GM21723 (cell line): ENCODE measurements around the gene CYB561D2.

Experiments used
- ATAC-seq: cut with Tn5 transposase; IDR thresholded peaks from one replicate; pipeline ENCODE4 v1.9.1; 2021; ENCODE audit warnings: mild to moderate bottlenecking, moderate library complexity; ENCODE audit not compliant: unreplicated experiment

CYB561D2 gene

DNA sequence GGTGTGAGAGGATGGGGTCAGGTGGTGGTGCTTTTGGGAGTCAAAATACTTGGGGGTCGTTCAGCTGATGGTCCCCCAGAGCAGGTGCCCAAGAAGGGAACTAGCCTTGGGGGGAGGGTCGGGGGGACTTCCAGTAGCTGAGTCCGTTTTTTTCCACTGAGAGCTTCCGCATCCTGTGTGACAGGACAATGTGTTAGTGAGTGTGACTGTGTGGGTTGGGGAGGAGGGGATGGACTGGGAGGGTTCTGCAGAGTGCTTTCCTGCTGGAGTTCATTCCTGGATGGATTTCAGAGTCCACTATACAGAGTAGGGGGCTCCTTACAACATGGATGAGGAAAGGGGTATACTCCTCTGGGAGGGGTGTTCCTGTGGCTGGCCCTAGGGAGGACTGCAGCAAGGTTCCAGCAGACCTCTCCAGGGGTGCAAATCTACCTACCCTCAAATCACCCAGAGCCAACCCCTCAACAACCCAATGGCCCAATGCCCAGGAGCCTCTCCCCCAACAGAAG is 27.5 kb upstream of the CYB561D2 start:
- ATAC-seq = no peak

DNA sequence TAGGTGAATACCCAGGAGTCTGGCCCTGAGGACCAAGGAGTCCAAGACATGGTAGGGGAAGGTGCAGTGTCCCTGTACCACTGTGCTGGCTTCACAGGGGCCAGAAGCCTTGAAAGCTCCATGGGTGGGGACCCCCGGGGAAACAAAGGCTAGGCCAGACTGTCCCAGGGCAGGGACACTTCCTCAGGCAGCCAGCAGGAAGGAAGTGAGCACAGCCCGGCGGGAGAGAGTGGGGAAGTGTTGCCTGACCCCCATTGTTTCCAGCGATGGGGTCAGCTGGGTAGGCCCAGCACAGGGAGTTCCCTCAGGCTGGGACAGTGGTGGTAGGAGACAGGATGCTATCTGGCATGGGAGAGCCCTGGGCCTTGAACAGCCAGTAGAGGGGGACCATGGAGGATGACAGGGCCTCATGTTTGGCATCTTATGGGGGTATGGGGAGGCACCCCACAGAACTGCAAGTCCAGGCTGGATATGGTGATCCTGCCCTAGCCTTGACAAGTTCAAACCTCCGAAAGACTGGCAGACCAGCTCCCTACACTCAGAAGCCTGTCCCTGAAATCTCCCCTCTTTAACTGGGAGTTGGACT is 27.0 kb upstream of the CYB561D2 start:
- no peak for ATAC-seq

- ATAC-seq = no peak
Measured at GRCh38 chr3:50324351-50325112, 26.1 kb upstream of the CYB561D2 start.

DNA sequence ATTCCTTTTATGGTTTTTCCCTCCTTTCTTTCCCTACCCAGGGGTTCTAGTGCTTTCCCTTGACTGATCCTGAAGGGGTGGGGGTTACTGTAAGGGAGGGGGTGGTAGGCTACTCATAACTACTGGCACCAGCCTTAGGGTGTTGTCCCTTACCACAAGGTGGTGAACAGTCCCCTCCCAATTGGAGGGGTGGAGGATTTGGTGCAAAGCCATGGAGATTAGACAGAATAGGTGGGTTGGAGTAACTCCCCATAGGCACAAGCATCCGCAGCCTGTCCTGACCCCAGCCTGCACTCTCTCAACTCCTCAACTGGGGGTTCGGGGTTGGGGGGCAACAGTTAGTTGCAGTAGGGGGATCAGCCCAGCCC is 25.6 kb upstream of the CYB561D2 start:
- no peak for ATAC-seq

DNA sequence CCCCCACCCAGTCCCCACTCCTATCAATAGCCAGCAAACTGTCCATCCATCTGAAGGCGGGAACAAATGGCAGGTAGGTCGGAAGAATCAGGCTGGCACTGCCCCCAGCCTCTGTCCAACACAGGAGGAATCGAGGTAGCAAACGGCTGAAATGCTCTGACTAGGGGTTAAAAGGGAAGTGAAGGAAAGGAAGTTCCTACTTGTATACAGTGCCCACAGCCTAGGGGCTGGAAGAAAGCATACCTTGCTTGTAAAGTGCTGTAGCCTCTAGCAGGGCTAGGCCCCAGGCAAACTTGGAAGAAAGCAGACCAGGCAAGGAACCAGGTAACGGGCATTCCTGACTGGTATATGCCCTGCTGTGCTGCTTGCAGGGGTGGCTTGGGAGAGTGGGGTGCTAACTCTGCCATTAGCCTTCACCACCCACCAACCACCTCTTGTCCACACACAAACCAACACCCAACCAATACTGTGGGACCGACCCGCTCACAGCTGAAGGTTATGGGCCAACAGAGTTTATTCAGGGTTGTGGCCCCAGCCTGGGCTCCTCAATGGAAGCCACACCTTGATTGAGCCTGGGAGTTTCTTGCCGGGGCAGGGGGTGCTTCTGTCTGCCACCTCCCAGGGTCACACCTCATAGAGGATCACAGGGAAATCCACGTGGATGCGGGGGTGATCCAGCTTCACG is 25.0 kb upstream of the CYB561D2 start:
- ATAC-seq = no peak

- ATAC-seq = no peak
Measured at GRCh38 chr3:50326182-50326541, 24.5 kb upstream of the CYB561D2 start.

GRCh38 chr3:50327129-50327528 is 23.5 kb upstream of the CYB561D2 start:
- no peak for ATAC-seq

DNA sequence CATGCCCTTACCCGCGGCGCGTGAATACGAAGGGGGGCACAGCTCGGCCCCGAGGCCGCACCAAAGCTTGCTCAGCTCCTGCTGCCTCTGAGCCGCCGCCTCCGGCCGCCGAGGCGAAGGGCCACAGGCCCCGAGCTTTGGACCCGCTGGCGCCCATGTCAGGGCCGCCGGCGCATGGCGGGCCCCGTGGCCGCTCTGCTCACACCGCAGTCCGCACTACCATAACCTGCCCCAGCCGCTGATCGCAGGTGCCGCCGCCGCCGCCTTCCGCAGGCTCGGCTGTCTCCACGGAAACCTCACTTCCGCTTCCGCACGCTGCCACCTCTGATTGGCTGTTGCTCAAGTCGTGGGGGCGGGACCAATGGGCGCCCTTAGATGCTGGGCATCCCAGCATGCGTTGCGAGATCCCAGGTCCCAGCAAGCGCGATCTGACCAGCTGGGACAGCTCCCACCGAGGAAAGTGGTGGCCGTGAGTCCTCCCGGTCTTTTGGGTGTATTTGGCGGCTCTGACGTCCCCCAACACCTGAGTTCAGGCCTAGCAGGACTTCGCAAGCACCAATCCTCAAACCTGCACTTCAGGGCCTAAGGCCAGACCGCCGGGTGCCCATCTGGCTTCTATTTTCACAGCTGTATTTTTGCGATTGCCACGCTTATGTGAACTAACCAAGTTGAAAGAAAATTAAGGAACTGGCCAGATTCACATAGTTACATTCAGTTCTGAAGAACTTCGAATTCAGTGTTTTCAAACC is 22.5 kb upstream of the CYB561D2 start, which contains the start of gene TUSC2:
TSS of gene TUSC2 (minus strand) at position 281 of the 749 bp plus-strand sequence. CDS start at position 157, 124 bp downstream.
- peak; percentile 85 for ATAC-seq

- no peak for ATAC-seq
Measured at GRCh38 chr3:50330330-50330729, 20.3 kb upstream of the CYB561D2 start.

- no peak for ATAC-seq
Measured at GRCh38 chr3:50331364-50331907, 19.2 kb upstream of the CYB561D2 start.

DNA sequence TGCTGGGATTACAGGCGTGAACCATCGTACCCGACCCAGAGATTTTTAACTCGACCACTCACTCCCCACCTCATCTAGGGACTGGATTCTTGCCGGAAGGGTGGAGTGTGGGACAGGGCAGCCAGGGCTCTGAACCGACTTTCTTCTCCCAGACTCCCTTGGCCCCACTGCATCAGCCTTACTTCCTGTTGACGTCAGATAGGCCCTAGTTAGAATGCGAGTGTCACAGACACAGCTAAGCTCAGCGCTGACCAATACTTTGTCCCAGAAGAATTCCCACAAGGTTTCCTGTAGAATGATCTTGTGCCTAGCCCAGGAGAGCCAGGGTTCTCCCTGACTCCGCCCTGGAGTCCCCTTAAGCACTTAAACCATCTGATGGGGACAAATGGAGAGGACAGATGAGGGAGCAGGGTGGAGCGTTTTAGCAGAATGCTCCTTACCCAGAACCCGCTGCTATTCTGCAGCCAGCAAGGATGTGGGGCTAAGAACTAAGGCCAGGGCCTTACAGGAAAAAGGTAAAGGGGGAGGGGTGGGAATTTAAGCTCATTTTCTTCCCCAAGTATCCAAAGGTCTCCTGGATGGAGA is 16.8 kb upstream of the CYB561D2 start:
- ATAC-seq = no peak

DNA sequence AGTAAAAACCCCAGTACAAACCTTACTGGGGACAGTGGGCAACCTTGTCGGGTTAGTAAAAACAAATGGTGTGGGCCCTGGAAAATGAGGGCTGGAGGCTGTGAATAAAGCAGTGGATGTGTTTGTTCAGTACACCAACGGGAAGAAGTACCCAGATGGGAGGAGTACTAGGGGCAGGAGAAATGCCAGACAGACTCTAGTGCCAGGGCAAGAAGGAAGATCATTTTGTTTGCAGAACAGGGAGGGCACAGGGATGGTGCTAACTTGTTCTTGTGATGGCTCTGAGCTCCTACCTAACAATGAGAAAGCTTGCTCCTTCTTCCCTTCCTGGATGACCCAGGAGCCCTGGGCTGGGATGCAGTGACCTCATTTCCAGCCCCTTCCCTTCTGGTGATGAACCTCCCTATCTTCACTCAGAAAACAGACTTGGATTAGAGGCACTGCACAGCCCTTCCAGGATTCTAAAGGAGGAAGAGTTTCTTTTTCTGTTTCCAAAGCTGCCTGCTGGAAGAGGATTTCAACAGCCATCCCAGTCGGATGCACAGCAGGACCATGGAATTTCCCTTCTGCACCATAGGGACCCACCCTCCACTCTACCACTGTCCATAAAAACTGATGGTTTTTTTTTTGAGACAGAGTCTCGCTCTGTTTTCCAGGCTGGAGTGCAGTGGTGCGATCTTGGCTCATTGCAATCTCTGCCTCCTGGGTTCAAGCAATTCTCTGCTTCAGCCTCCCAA is 16.2 kb upstream of the CYB561D2 start:
- no peak for ATAC-seq

DNA sequence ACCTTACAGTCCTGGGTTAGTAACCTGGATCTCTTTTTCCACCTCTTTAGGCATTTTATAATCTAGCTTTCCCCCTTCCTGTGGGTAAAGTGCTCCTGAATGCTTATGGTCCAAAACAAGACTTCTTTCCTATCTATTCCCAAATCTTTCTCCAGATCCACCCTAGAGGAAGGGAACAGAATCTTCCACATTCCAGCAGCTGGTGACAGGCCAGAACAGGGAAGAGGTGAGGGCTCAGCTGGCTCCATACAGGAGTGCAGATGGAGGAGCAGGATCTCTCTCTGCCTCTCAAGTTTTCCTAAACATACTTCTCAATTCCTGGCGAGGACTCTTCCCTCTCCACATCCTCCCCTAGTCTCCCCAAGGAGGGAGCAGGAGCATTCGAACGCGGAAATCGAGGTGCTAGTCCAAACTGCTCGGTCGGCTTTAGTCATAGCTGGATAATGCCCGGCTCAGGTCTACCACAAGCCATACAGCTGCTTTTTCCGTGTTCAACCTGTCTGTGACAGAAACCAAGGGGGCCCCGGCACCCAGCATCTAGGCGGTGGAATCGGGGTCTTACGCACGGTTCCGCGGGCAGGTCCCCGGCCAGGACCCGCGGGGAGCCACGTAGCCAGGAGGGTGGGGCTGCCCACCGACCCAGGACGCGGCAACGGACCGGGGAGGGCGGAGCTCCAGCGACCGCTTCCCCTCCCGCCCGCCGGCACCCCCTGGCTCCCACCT is 14.0 kb upstream of the CYB561D2 start:
- peak; percentile 34 for ATAC-seq

DNA sequence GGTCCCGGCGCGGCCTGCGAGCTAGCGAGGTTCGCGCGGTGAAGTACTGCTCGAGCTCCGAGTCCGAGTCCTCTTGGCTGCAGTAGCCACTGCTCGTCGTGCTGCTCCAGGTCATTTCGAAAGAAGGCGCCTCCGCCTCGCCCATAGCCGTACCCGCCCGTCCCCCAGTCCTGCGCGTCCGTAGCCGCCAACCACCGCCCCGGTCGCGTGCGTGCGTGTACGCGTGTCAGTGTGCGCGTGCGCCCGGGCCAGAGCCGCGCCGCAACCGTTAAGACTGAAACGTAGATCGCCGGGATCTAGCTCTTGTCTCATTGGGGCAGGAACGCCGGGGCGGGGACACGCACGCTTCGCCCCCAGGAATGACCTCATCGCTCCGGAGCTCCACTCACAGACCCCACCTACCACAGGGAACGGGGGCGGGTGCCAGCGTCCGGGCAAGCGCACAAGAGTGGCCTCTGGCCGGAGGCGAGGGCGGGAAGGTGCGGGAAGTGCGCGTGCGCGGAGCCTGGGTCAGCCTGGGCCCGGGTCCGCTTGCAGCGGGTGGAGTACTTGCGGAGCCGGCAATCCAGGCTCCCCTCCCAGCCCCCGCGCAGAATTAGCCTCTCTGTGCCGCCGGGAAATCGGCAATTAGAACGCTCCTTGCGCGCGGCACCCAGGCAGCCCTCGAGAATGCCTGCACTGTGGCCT is 13.3 kb upstream of the CYB561D2 start:
- peak; percentile 70 for ATAC-seq

GRCh38 chr3:50338965-50339364 is 11.7 kb upstream of the CYB561D2 start:
- no peak for ATAC-seq

- no peak for ATAC-seq
Measured at GRCh38 chr3:50339485-50340146, 11.0 kb upstream of the CYB561D2 start.

DNA sequence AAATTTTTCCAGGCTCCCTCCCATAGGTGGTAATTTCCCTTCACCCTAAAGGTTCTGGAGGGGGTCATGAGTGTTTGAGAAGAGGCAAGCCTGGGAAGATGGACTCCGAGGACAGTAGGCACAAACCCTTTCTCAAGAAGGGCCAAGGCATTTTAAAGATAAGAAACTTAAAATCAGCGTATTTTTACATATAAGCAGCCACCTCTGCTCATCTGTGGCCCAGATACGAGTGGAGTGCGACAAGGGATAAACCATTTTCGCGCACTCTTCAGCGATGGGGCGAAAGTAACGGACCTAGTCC is 10.6 kb upstream of the CYB561D2 start:
- ATAC-seq = no peak
